Measurements from ENCODE around the gene C19orf38.

GRCh38 chr19:10912619-10913018 lies 64.4 kb downstream of the C19orf38 start:
- TF ChIP-seq ELK1 (IDR thresholded peaks at IDR 0.05; ENCODE audit: borderline replicate concordance, low read depth, low read length): no peak
- TF ChIP-seq MXI1 (IDR thresholded peaks at IDR 0.05; ENCODE audit: borderline replicate concordance, low read depth, low read length): no peak
- TF ChIP-seq CEBPB (IDR thresholded peaks at IDR 0.05; ENCODE audit: low read depth, low read length): no peak
- TF ChIP-seq CTCF (conservative IDR thresholded peaks at IDR 0.05; ENCODE audit: low read depth, low read length): no peak
- no peak for TF ChIP-seq MAZ (IDR thresholded peaks at IDR 0.05; ENCODE audit: borderline replicate concordance, low read depth, low read length)
- TF ChIP-seq SMC3 (IDR thresholded peaks at IDR 0.05; ENCODE audit: low read depth, low read length): no peak

Measured in IMR-90 (cell line).